ENCODE data around the gene GNL1.

DNA sequence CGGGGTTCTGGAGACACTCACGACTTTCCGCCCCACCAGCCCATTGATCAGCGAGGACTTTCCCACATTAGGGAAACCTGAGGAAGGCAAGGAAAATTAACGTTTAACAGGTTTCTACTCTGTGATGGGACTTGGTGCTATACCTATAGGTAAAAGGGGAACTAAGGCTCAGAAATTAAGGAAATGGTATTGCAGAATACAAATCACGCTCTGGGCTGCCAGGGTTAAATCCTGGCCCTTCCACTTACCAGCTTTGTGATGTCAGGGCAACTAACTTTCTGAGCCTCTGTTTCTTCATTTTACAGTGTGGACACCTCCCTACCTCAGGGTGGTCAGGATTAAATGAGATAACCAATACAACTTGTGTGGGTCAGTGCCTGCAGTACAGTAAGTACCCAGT is 8.8 kb downstream of the GNL1 start:
- TF ChIP-seq GATA3 (IDR thresholded peaks at IDR 0.05; ENCODE audit: low read depth, low read length) (no peak), GATA2 (IDR thresholded peaks at IDR 0.05; ENCODE audit: low read depth, low read length) (no peak)
